MM.1S (cell line): ENCODE results near the gene CDT1.

Source experiments
- EZH2 ChIP-seq: fragments of 300-600 bp; sonication (generic); optimal IDR thresholded peaks from 2 replicates; pipeline ENCODE3; 2017; ENCODE audit warnings: low read depth, mild to moderate bottlenecking, antibody characterized with exemption, low read length, mixed read lengths
- TF ChIP-seq, protein P1 (sequence below): fragments of 300-600 bp; sonication (generic); IDR thresholded peaks from 2 replicates; pipeline ENCODE4 v1.5.1; 2016; ENCODE audit warnings: antibody characterized with exemption, low read length, mixed read lengths

DNA sequence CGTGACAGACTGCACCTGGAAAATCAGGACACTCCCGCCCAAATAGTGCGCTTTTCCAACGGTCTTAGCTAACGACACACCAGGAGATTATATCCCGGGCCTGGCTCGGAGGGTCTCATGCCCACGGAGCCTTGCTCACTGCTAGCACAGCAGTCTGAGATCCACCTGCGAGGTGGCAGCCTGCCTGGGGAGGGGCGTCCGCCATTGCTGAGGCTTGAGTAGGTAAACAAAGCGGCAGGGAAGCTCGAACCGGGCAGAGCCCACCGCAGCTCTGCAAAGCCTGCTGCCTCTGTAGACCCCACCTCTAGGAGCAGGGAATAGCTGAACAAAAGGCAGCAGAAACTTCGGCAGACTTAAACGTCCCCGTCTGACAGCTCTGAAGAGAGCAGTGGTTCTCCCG lies 48.0 kb downstream of the CDT1 start:
- TF ChIP-seq, protein P1, sequence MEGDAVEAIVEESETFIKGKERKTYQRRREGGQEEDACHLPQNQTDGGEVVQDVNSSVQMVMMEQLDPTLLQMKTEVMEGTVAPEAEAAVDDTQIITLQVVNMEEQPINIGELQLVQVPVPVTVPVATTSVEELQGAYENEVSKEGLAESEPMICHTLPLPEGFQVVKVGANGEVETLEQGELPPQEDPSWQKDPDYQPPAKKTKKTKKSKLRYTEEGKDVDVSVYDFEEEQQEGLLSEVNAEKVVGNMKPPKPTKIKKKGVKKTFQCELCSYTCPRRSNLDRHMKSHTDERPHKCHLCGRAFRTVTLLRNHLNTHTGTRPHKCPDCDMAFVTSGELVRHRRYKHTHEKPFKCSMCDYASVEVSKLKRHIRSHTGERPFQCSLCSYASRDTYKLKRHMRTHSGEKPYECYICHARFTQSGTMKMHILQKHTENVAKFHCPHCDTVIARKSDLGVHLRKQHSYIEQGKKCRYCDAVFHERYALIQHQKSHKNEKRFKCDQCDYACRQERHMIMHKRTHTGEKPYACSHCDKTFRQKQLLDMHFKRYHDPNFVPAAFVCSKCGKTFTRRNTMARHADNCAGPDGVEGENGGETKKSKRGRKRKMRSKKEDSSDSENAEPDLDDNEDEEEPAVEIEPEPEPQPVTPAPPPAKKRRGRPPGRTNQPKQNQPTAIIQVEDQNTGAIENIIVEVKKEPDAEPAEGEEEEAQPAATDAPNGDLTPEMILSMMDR, result no peak
- no peak for TF ChIP-seq EZH2
